Measurements from ENCODE around the gene ABLIM2.

DNA sequence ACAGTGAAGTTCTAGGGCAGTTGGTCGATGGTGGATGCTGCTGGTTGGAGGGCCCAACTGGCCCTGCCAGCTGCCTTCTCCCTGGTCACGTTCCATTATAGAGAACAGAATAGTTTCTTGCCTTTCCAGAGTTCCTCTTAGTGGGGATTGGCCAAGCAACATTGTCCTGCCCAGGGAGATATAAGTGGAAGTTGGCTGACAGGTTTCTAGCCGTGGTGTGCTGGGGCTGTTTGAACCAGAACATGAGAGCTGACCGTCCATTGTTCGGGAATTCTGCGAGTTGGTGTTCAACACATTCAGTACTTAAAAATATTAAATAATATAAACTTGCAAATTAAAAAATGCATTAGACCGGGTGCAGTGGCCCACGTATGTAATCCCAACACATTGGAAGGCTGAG lies 215.4 kb downstream of the ABLIM2 start:
- TF ChIP-seq, protein P1, sequence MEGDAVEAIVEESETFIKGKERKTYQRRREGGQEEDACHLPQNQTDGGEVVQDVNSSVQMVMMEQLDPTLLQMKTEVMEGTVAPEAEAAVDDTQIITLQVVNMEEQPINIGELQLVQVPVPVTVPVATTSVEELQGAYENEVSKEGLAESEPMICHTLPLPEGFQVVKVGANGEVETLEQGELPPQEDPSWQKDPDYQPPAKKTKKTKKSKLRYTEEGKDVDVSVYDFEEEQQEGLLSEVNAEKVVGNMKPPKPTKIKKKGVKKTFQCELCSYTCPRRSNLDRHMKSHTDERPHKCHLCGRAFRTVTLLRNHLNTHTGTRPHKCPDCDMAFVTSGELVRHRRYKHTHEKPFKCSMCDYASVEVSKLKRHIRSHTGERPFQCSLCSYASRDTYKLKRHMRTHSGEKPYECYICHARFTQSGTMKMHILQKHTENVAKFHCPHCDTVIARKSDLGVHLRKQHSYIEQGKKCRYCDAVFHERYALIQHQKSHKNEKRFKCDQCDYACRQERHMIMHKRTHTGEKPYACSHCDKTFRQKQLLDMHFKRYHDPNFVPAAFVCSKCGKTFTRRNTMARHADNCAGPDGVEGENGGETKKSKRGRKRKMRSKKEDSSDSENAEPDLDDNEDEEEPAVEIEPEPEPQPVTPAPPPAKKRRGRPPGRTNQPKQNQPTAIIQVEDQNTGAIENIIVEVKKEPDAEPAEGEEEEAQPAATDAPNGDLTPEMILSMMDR (IDR thresholded peaks at IDR 0.05): no peak
- no peak for TF ChIP-seq RNF2 (IDR thresholded peaks at IDR 0.05; ENCODE audit: borderline replicate concordance, low read depth)
